OCI-LY7 (cell line): Measurements from ENCODE around the gene ANO1.

ENCODE experiments used
- CTCF ChIP-seq: fragments of 200-600 bp; sonication (generic); conservative IDR thresholded peaks from 2 replicates; pipeline ENCODE4 v1.5.1; 2014; ENCODE audit warnings: mild to moderate bottlenecking, antibody characterized with exemption, low read length, moderate library complexity, mixed read lengths
- EZH2phosphoT487 ChIP-seq: fragments of 200-600 bp; sonication (generic); IDR thresholded peaks from 2 replicates; pipeline ENCODE4 v1.6.1; 2018; ENCODE audit warnings: low read depth, borderline replicate concordance, mild to moderate bottlenecking, mixed run types, antibody characterized with exemption, low read length, moderate library complexity, mixed read lengths

GRCh38 chr11:70059971-70060370 lies 18.1 kb upstream of the ANO1 start:
- TF ChIP-seq CTCF (no peak), EZH2phosphoT487 (no peak)
